LNCaP clone FGC (cell line): ENCODE results near the gene RHPN2.
A peak's percentile ranks its signal among the peaks of the same experiment; 100 is the strongest.
"Not testable (repeated sequence)": the region's sequence is repeated elsewhere in the genome, so short reads cannot be mapped to it uniquely, and the experiment has no call there.

Experiments used
- DNase-seq: peaks from one replicate; pipeline ENCODE4 v3.0.0-alpha.2; 2011; ENCODE audit warnings: low read depth
- H3K4me3 ChIP-seq: 2 replicates; pipeline ENCODE4 v1.5.1; 2011; ENCODE audit warnings: mild to moderate bottlenecking, low read depth, low read length, control low read depth
- CTCF ChIP-seq: IDR thresholded peaks from 2 replicates; pipeline ENCODE4 v1.5.1; 2012; ENCODE audit warnings: mild to moderate bottlenecking; ENCODE audit not compliant: control insufficient read depth, insufficient read depth; ENCODE audit errors: extremely low read depth

The RHPN2 gene

GRCh38 chr19:33039815-33040214 is 24.9 kb downstream of the RHPN2 start:
- H3K4me3 ChIP-seq = no peak overlapping the region
- DNase-seq = no peak
- no peak for TF ChIP-seq CTCF

GRCh38 chr19:33039108-33039599 is 25.5 kb downstream of the RHPN2 start:
- TF ChIP-seq CTCF = no peak
- no peak overlapping the region for H3K4me3 ChIP-seq
- no peak for DNase-seq

GRCh38 chr19:33037168-33038025 is 27.3 kb downstream of the RHPN2 start:
- DNase-seq, H3K4me3 ChIP-seq: not testable (repeated sequence)

GRCh38 chr19:33036370-33037167 is 28.1 kb downstream of the RHPN2 start:
- not testable (repeated sequence) for DNase-seq

GRCh38 chr19:33035461-33035860 is 29.2 kb downstream of the RHPN2 start:
- no peak for DNase-seq
- no peak overlapping the region for H3K4me3 ChIP-seq
- no peak for TF ChIP-seq CTCF

More at GRCh38 chr19:33036370-33037167, 28.1 kb downstream of the RHPN2 start:
- not testable (repeated sequence) for H3K4me3 ChIP-seq

GRCh38 chr19:33032218-33032781 is 32.4 kb downstream of the RHPN2 start:
- TF ChIP-seq CTCF = no peak
- DNase-seq = peak; percentile 98
- H3K4me3 ChIP-seq = no peak overlapping the region

GRCh38 chr19:33029746-33030303 is 34.9 kb downstream of the RHPN2 start:
- no peak for TF ChIP-seq CTCF
- DNase-seq = no peak

GRCh38 chr19:33026602-33027001 is 38.1 kb downstream of the RHPN2 start:
- DNase-seq, H3K4me3 ChIP-seq: not testable (repeated sequence)

More at GRCh38 chr19:33029746-33030303, 34.9 kb downstream of the RHPN2 start:
- H3K4me3 ChIP-seq = no peak overlapping the region

GRCh38 chr19:33025468-33026238 is 39.0 kb downstream of the RHPN2 start:
- not testable (repeated sequence) for H3K4me3 ChIP-seq
- peak; percentile 82 for DNase-seq
